Suprapubic skin (tissue), 4 donors: Measurements from ENCODE around the gene CDKN2B-AS1. TPM values are rescaled to one million over a fixed set of nuclear protein-coding genes. Genes with fewer than 3 reads are reported as not detected.
A peak's percentile ranks its signal among the peaks of the same experiment; 100 is the strongest.

Experiments
- DNase-seq, 2 donors: peaks; one replicate each; pipeline ENCODE4 v3.0.0-alpha.2; 2019; ENCODE audit warnings: low spot score in 2 of 2
- H3K27ac ChIP-seq: fragments of 200-600 bp; sonication (generic); one replicate; pipeline ENCODE4 v1.5.1; 2019
- H3K27me3 ChIP-seq: fragments of 200-600 bp; sonication (generic); one replicate; pipeline ENCODE4 v1.5.1; 2019
- H3K36me3 ChIP-seq: fragments of 200-600 bp; sonication (generic); one replicate; pipeline ENCODE4 v1.5.1; 2019
- H3K4me1 ChIP-seq: fragments of 200-600 bp; sonication (generic); one replicate; pipeline ENCODE4 v1.5.1; 2019
- H3K4me3 ChIP-seq: fragments of 200-600 bp; sonication (generic); one replicate; pipeline ENCODE4 v1.5.1; 2019; ENCODE audit warnings: mild to moderate bottlenecking
- H3K9me3 ChIP-seq: fragments of 200-600 bp; sonication (generic); one replicate; pipeline ENCODE4 v1.5.1; 2019
- EP300 ChIP-seq: sonication (generic); formaldehyde crosslinking; IDR thresholded peaks from one replicate; pipeline ENCODE4 v1.6.1; 2017; ENCODE audit warnings: antibody characterized with exemption
- POLR2A ChIP-seq, 2 donors: fragments of 450-650 bp; IDR thresholded peaks; one replicate each; pipeline ENCODE4 v1.6.1; 2017; ENCODE audit warnings: antibody characterized with exemption in 2 of 2, mild to moderate bottlenecking in 2 of 2, moderate library complexity in 2 of 2
- POLR2AphosphoS5 ChIP-seq, 3 donors: sonication (generic); formaldehyde crosslinking; IDR thresholded peaks; one replicate each; pipeline ENCODE4 v1.6.1; 2017; ENCODE audit warnings: antibody characterized with exemption in 3 of 3
- WGBS: methylation state at CpG from one replicate; pipeline ENCODE4 v1.1.5; 2018; 5-methylcytosine and 5-hydroxymethylcytosine counted together
- total RNA-seq, 4 donors: library from RNA; depleted of rRNA; stranded (reverse); fragments of >200 nt; gene quantifications; one replicate each; pipeline ENCODE4 v1.1.0, GENCODE V29; 2016
- TF ChIP-seq, protein P1 (sequence below), 2 donors: fragments of 200-600 bp in 1 of 2; fragments of 450-650 bp in 1 of 2; sonication (generic) in 1 of 2; IDR thresholded peaks; one replicate each; pipeline ENCODE4 v1.5.1; 2016 to 2019; ENCODE audit warnings: antibody characterized with exemption in 2 of 2, mild to moderate bottlenecking in 1 of 2, moderate library complexity in 1 of 2

The CDKN2B-AS1 gene
- total RNA-seq, 4 donors from 2014 or later, result 0.59 TPM; not detected in 3

DNA sequence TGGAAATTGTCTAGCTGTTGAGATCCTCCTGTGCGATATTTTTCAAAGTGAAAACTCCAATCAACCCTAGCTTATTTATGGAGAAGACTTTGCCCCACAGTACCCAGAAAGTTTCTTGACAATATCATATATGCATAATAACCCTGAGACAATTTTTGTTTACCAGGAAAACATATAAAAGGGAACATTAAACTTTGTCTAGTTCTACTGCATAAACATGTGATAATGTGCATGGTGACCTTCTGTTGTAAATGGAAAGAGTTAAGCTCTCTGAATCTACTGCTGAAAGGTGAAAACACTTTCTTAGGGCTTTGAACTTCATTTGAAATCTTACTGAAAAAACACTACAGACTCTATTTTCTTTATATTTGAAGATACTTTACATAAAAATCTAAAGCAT, 46.8 kb downstream of the CDKN2B-AS1 start:
- TF ChIP-seq POLR2AphosphoS5 (IDR thresholded peaks at IDR 0.05) (no peak), EP300 (no peak), POLR2A (IDR thresholded peaks at IDR 0.05) (no peak)
- TF ChIP-seq, protein P1, sequence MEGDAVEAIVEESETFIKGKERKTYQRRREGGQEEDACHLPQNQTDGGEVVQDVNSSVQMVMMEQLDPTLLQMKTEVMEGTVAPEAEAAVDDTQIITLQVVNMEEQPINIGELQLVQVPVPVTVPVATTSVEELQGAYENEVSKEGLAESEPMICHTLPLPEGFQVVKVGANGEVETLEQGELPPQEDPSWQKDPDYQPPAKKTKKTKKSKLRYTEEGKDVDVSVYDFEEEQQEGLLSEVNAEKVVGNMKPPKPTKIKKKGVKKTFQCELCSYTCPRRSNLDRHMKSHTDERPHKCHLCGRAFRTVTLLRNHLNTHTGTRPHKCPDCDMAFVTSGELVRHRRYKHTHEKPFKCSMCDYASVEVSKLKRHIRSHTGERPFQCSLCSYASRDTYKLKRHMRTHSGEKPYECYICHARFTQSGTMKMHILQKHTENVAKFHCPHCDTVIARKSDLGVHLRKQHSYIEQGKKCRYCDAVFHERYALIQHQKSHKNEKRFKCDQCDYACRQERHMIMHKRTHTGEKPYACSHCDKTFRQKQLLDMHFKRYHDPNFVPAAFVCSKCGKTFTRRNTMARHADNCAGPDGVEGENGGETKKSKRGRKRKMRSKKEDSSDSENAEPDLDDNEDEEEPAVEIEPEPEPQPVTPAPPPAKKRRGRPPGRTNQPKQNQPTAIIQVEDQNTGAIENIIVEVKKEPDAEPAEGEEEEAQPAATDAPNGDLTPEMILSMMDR (IDR thresholded peaks at IDR 0.05), result no peak
- no peak for DNase-seq
- no peaks in the 10 kb centered on the region for H3K27me3 ChIP-seq
- peak overlapping the region; percentile 62 for H3K27ac ChIP-seq
- H3K4me1 ChIP-seq, result peaks cover 57% of the 10 kb centered on the region
- H3K9me3 ChIP-seq, result no peaks in the 10 kb centered on the region
- no peak overlapping the region for H3K4me3 ChIP-seq
- no peaks in the 10 kb centered on the region for H3K36me3 ChIP-seq
- 86% methylated on average over 1 of the region's 1 CpG for WGBS

DNA sequence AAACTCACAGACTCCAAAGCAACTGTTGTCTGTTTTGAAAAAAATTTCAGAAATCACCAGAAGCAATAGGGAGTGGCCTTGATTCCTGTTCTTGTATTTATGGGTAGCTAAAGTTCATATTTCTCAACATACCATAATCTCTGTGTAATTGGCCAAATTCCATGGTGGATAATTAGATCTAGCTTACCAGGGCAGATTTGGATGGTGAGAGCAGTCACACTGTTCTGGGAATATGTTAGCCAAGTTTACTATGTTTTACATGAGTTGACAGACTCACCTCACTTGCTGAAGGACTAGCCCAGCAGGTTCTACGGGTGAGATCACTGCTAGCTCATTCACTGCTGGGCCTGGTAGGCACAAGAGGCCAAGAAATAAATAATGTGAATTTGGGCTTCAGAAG, 47.2 kb downstream of the CDKN2B-AS1 start:
- TF ChIP-seq POLR2AphosphoS5 (IDR thresholded peaks at IDR 0.05) (peak in 1 of 3 donors; percentile 43), EP300 (no peak), POLR2A (IDR thresholded peaks at IDR 0.05) (no peak)
- TF ChIP-seq, protein P1 (IDR thresholded peaks at IDR 0.05), result no peak
- peak overlapping the region; percentile 62 for H3K27ac ChIP-seq
- H3K4me1 ChIP-seq, result peaks cover 54% of the 10 kb centered on the region
- no peaks in the 10 kb centered on the region for H3K36me3 ChIP-seq
- DNase-seq, result no peak
- H3K4me3 ChIP-seq, result no peak overlapping the region
- H3K9me3 ChIP-seq, result no peaks in the 10 kb centered on the region
- 28% methylated on average over 1 of the region's 1 CpG for WGBS
- H3K27me3 ChIP-seq, result no peaks in the 10 kb centered on the region

DNA sequence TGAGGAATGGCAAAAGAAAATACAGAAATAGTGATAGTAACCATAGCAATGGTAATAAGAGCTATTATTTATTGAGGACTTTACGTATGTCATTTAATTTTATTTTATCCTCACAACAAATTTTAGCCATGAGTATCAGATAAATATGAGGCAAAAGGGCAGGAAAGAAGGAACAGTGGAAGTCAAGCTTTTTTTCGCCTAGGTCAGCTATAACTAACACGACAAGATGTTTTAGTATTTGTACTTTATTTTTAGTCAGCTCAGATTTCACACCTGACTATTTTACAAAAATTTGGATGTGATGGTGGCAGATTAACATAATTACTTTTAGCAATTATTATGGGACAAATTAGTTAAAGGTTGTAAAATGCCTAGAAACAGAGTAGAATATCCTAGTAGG, 49.3 kb downstream of the CDKN2B-AS1 start:
- Histone ChIP-seq H3K36me3 (no peaks in the 10 kb centered on the region), H3K4me1 (peaks cover 33% of the 10 kb centered on the region), H3K27me3 (peaks cover 3% of the 10 kb centered on the region), H3K27ac (no peak overlapping the region), H3K4me3 (no peak overlapping the region), H3K9me3 (no peaks in the 10 kb centered on the region)
- DNase-seq, result no peak
- TF ChIP-seq EP300 (no peak), POLR2AphosphoS5 (IDR thresholded peaks at IDR 0.05) (no peak), POLR2A (IDR thresholded peaks at IDR 0.05) (no peak)
- TF ChIP-seq, protein P1 (IDR thresholded peaks at IDR 0.05), result no peak
- WGBS, result 50% methylated on average over 3 of the region's 3 CpGs

DNA sequence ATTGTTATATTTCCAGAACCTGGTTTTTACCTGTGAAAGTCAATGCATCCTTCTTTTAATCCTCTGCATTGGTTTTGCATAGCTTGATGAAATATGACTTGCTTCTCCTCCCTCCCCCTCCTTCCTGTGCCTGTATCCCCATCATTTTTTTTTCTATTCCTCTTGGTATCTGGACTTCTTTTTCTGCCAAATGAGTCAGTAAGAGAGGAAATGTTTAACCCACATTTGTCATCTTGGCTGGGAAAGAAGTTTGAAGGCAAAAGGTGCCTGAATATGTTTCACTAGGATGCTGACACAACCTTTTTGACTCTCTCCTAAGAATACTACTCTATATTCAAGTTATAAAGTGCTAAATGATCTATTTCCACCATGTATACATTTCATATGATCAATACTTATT, 50.0 kb downstream of the CDKN2B-AS1 start:
- TF ChIP-seq POLR2AphosphoS5 (IDR thresholded peaks at IDR 0.05), result no peak
- no peak for TF ChIP-seq EP300
- no peak for DNase-seq
- no peak overlapping the region for H3K27ac ChIP-seq
- no peaks in the 10 kb centered on the region for H3K36me3 ChIP-seq
- peaks cover 3% of the 10 kb centered on the region for H3K27me3 ChIP-seq
- H3K4me1 ChIP-seq, result peaks cover 27% of the 10 kb centered on the region
- H3K4me3 ChIP-seq, result no peak overlapping the region
- H3K9me3 ChIP-seq, result no peaks in the 10 kb centered on the region

DNA sequence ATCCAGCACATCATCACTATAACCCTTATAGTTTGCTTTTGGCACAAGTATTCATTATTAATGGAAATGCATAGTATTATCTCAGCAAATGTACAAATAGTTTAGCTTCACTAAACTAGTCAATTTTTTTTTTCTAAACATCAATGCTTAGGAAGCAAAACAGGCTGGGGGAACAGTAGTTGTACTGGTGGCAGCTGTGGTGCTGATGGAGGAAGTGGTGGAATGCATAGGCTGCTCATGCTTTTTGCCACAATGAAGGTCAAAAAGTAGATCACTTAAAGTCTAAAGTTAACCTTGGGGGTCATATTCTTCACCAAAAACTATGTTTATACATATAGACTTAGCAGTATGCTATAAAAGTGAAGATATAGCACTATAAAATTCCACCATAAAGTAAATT, 50.8 kb downstream of the CDKN2B-AS1 start:
- no peak overlapping the region for H3K27ac ChIP-seq
- H3K9me3 ChIP-seq, result no peaks in the 10 kb centered on the region
- no peak for DNase-seq
- no peak overlapping the region for H3K4me3 ChIP-seq
- no peaks in the 10 kb centered on the region for H3K36me3 ChIP-seq
- peaks cover 26% of the 10 kb centered on the region for H3K4me1 ChIP-seq
- TF ChIP-seq POLR2A (IDR thresholded peaks at IDR 0.05), result no peak
- H3K27me3 ChIP-seq, result peaks cover 3% of the 10 kb centered on the region

DNA sequence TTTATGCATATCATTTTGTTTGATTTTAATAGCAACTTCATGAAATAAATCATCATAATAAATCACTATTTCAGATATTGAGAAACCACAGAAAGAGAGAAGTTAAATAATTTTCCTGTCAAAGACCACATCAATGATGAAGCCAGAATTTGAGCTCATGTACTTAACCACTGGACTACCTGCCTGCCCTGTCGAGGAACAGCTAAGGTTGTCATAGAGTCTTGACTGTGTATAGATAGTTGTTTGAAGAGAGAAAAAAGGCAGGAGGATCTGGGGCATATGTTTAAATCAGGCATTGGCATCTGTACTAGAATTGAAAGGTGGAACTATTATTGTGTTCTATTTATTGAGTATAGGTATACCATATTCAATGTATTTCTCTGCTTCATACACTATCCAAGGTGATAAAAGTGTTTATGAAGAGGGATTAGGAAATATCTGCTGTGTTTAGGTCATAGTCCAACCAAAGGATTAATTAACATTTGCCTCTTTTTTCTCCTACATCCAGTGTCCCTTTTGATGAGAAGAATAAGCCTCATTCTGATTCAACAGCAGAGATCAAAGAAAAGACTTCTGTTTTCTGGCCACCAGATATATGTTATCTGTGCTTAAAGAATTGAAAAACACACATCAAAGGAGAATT, 51.8 kb downstream of the CDKN2B-AS1 start:
- Histone ChIP-seq H3K36me3 (no peaks in the 10 kb centered on the region), H3K27ac (no peak overlapping the region), H3K9me3 (no peaks in the 10 kb centered on the region), H3K4me3 (no peak overlapping the region), H3K27me3 (peaks cover 3% of the 10 kb centered on the region), H3K4me1 (peaks cover 27% of the 10 kb centered on the region)
- TF ChIP-seq, protein P1 (IDR thresholded peaks at IDR 0.05), result no peak
- no peak for TF ChIP-seq POLR2A (IDR thresholded peaks at IDR 0.05)
- no peak for TF ChIP-seq EP300
- TF ChIP-seq POLR2AphosphoS5 (IDR thresholded peaks at IDR 0.05), result no peak
- no peak for DNase-seq
- 74% methylated on average over 1 of the region's 1 CpG for WGBS
